Astrocyte (in vitro differentiated cells and primary cell): ENCODE data around the gene CARS1. TPM values are rescaled to one million over a fixed set of nuclear protein-coding genes. Genes with fewer than 3 reads are reported as not detected.

Source experiments
- DNase-seq: peaks from one replicate; pipeline ENCODE4 v3.0.0-alpha.2; 2010; ENCODE audit warnings: low read depth
- FAIRE-seq: peaks from 2 replicates; lab custom pipeline; 2011; peaks lifted over from hg19 to GRCh38; lab: Jason Lieb, UNC
- H2AFZ ChIP-seq: 2 replicates; pipeline ENCODE4 v1.6.0; 2012; ENCODE audit warnings: low read depth, low read length, inconsistent platforms
- H3K27ac ChIP-seq: 2 replicates; pipeline ENCODE4 v1.5.1; 2011; ENCODE audit warnings: low read depth, low read length, inconsistent platforms
- H3K27me3 ChIP-seq: 2 replicates; pipeline ENCODE4 v1.6.0; 2011; ENCODE audit warnings: low read length, inconsistent platforms; ENCODE audit not compliant: insufficient read depth
- H3K36me3 ChIP-seq: 2 replicates; pipeline ENCODE4 v1.5.1; 2011; ENCODE audit warnings: low read length, inconsistent platforms; ENCODE audit not compliant: insufficient read depth
- H3K4me1 ChIP-seq: 2 replicates; pipeline ENCODE4 v1.5.1; 2011; ENCODE audit warnings: low read length, inconsistent platforms; ENCODE audit not compliant: insufficient read depth
- H3K4me2 ChIP-seq: 2 replicates; pipeline ENCODE4 v1.6.0; 2012; ENCODE audit warnings: low read length, inconsistent platforms
- H3K4me3 ChIP-seq: 2 replicates; pipeline ENCODE4 v1.5.1; 2011; ENCODE audit warnings: low read depth, mild to moderate bottlenecking, low read length, inconsistent platforms; ENCODE audit not compliant: insufficient read depth
- H3K79me2 ChIP-seq: 2 replicates; pipeline ENCODE4 v1.6.0; 2012; ENCODE audit warnings: mild to moderate bottlenecking, low read length, inconsistent platforms; ENCODE audit not compliant: insufficient read depth
- H3K9ac ChIP-seq: 2 replicates; pipeline ENCODE4 v1.6.0; 2012; ENCODE audit warnings: mild to moderate bottlenecking, low read length, inconsistent platforms
- H3K9me3 ChIP-seq: 2 replicates; pipeline ENCODE4 v1.5.1; 2012; ENCODE audit warnings: low read depth, mild to moderate bottlenecking, low read length, inconsistent platforms; ENCODE audit not compliant: insufficient read depth
- H4K20me1 ChIP-seq: 2 replicates; pipeline ENCODE4 v1.6.0; 2012; ENCODE audit warnings: low read length, inconsistent platforms; ENCODE audit not compliant: insufficient read depth
- H3K27ac Mint-ChIP-seq: one replicate; pipeline ENCODE4 v1.8.0; 2021; ENCODE audit warnings: mild to moderate bottlenecking, mixed read lengths; ENCODE audit not compliant: unreplicated experiment
- H3K27me3 Mint-ChIP-seq: one replicate; pipeline ENCODE4 v1.8.0; 2021; ENCODE audit warnings: low read depth, mixed read lengths; ENCODE audit not compliant: unreplicated experiment
- H3K36me3 Mint-ChIP-seq: one replicate; pipeline ENCODE4 v1.8.0; 2021; ENCODE audit warnings: low read depth, mixed read lengths; ENCODE audit not compliant: unreplicated experiment
- H3K4me1 Mint-ChIP-seq: one replicate; pipeline ENCODE4 v1.8.0; 2021; ENCODE audit warnings: low read depth, mixed read lengths; ENCODE audit not compliant: unreplicated experiment
- H3K4me3 Mint-ChIP-seq: one replicate; pipeline ENCODE4 v1.8.0; 2021; ENCODE audit warnings: mild to moderate bottlenecking, moderate library complexity, mixed read lengths; ENCODE audit not compliant: unreplicated experiment
- H3K9me3 Mint-ChIP-seq: one replicate; pipeline ENCODE4 v1.8.0; 2021; ENCODE audit warnings: mild to moderate bottlenecking, mixed read lengths; ENCODE audit not compliant: unreplicated experiment
- CTCF ChIP-seq: IDR thresholded peaks from 2 replicates; pipeline ENCODE4 v1.5.1; 2011; ENCODE audit warnings: low read depth, mild to moderate bottlenecking, inconsistent platforms, low read length, moderate library complexity; ENCODE audit not compliant: insufficient read depth
- EZH2 ChIP-seq: IDR thresholded peaks from 2 replicates; pipeline ENCODE4 v1.6.1; 2012; ENCODE audit warnings: mild to moderate bottlenecking, low read length, inconsistent platforms; ENCODE audit not compliant: insufficient read depth
- total RNA-seq: library from RNA; stranded (reverse); gene quantifications from 2 replicates; pipeline ENCODE4 v1.2.1, GENCODE V29; 2021

Gene CARS1
- total RNA-seq, 1 donor from 2014 or later, result 123 TPM

GRCh38 chr11:2952290-2952689 lies 104.9 kb downstream of the CARS1 start:
- no peaks in the 10 kb centered on the region for H3K9me3 ChIP-seq
- peaks cover 44% of the 10 kb centered on the region for H3K4me1 ChIP-seq
- H3K27me3 ChIP-seq, result no peaks in the 10 kb centered on the region
- H4K20me1 ChIP-seq, result peaks cover 6% of the 10 kb centered on the region
- Mint-ChIP-seq H3K4me1 (peaks cover 63% of the 10 kb centered on the region), H3K27ac (peak overlapping the region; percentile 91), H3K9me3 (no peaks in the 10 kb centered on the region), H3K36me3 (peaks cover 25% of the 10 kb centered on the region), H3K4me3 (peak overlapping the region; percentile 55), H3K27me3 (no peaks in the 10 kb centered on the region)
- H3K4me2 ChIP-seq, result peak overlapping the region; percentile 75
- H3K79me2 ChIP-seq, result peaks cover 46% of the 10 kb centered on the region
- peak overlapping the region; percentile 78 for H3K27ac ChIP-seq
- no peak for TF ChIP-seq EZH2
- TF ChIP-seq CTCF, result no peak
- H3K4me3 ChIP-seq, result no peak overlapping the region
- DNase-seq, result no peak
- no peak overlapping the region for H3K9ac ChIP-seq
- no peak overlapping the region for H2AFZ ChIP-seq
- no peak for FAIRE-seq
- peaks cover 65% of the 10 kb centered on the region for H3K36me3 ChIP-seq

- Mint-ChIP-seq H3K27ac (peak overlapping the region; percentile 90), H3K9me3 (no peaks in the 10 kb centered on the region), H3K4me3 (peak overlapping the region; percentile 74), H3K4me1 (peaks cover 71% of the 10 kb centered on the region), H3K27me3 (no peaks in the 10 kb centered on the region), H3K36me3 (peaks cover 32% of the 10 kb centered on the region)
- peaks cover 4% of the 10 kb centered on the region for H4K20me1 ChIP-seq
- peak overlapping the region; percentile 11 for H3K4me3 ChIP-seq
- H3K4me2 ChIP-seq, result peak overlapping the region; percentile 75
- TF ChIP-seq EZH2, result no peak
- no peak for TF ChIP-seq CTCF
- peak overlapping the region; percentile 78 for H3K27ac ChIP-seq
- H3K79me2 ChIP-seq, result peaks cover 46% of the 10 kb centered on the region
- H3K36me3 ChIP-seq, result peaks cover 62% of the 10 kb centered on the region
- FAIRE-seq (peak; percentile 66), DNase-seq (peak; percentile 76)
- H3K4me1 ChIP-seq, result peaks cover 48% of the 10 kb centered on the region
- no peaks in the 10 kb centered on the region for H3K27me3 ChIP-seq
- peak overlapping the region; percentile 48 for H3K9ac ChIP-seq
- H3K9me3 ChIP-seq, result no peaks in the 10 kb centered on the region
- no peak overlapping the region for H2AFZ ChIP-seq
These were observed 105.8 kb downstream of the CARS1 start for GRCh38 chr11:2951231-2952110.

Other genes starting within 250 kb of the CARS1 start
- 3.8 and 7.5 TPM in 2 replicates for gene CDKN1C, start 171.6 kb downstream of the CARS1 start, total RNA-seq
- gene PHLDA2, start 128.0 kb downstream of the CARS1 start, total RNA-seq, result 78.8 and 80.8 TPM in 2 replicates
- gene NAP1L4, start 65.1 kb downstream of the CARS1 start, total RNA-seq, result 129 and 153 TPM in 2 replicates
- gene OSBPL5, start 107.9 kb upstream of the CARS1 start, total RNA-seq, result 29.0 and 34.2 TPM in 2 replicates
- not detected in 2 replicates for gene MRGPRG, start 161.4 kb upstream of the CARS1 start, total RNA-seq
- not detected in 2 replicates for gene MRGPRE, start 175.0 kb upstream of the CARS1 start, total RNA-seq